Panc1 (cell line): Measurements from ENCODE around the gene DCAF6. TPM values are rescaled to one million over a fixed set of nuclear protein-coding genes. Genes with fewer than 3 reads are reported as not detected.

Experiments used
- ATAC-seq: fragments of 200-7000 bp; cut with Tn5 transposase; 2 replicates; pipeline ENCODE4 v1.9.1; 2020; ENCODE audit warnings: mild to moderate bottlenecking, moderate library complexity
- BruUV-seq: library from RNA; stranded (reverse); fragments of 400-500 nt; replicated peaks from 2 replicates; lab custom pipeline; 2021; lab: Mats Ljungman, UMichigan
- CTCF ChIA-PET: fragments of 300-600 bp; sonication (Branson Sonifier 250); formaldehyde crosslinking; loops from one replicate; lab custom pipeline; 2022; ENCODE audit warnings: antibody characterized with exemption; lab: Charles Lee
- POLR2A ChIA-PET: fragments of 300-600 bp; sonication (Branson Sonifier 250); formaldehyde crosslinking; loops from one replicate; lab custom pipeline; 2022; ENCODE audit warnings: antibody characterized with exemption; lab: Charles Lee
- DNase-seq: peaks from one replicate; pipeline ENCODE4 v3.0.0-alpha.2; 2010; ENCODE audit warnings: low read depth, low spot score
- H3K27ac ChIP-seq: 2 replicates; pipeline ENCODE4 v1.5.1; 2011; ENCODE audit warnings: mild to moderate bottlenecking, low read length, inconsistent platforms
- H3K27me3 ChIP-seq: fragments of 200-500 bp; sonication (Bioruptor generic); 2 replicates; pipeline ENCODE4 v1.6.0; 2014; ENCODE audit warnings: low read length, inconsistent platforms; ENCODE audit not compliant: control insufficient read depth, insufficient read depth
- H3K36me3 ChIP-seq: fragments of 200-500 bp; sonication (Bioruptor generic); 2 replicates; pipeline ENCODE4 v1.5.1; 2014; ENCODE audit warnings: inconsistent platforms, mild to moderate bottlenecking, low read length, moderate library complexity; ENCODE audit not compliant: control insufficient read depth, insufficient read depth
- H3K4me1 ChIP-seq: 2 replicates; pipeline ENCODE4 v1.5.1; 2011; ENCODE audit warnings: inconsistent platforms, mild to moderate bottlenecking, low read length, moderate library complexity; ENCODE audit not compliant: control insufficient read depth, insufficient read depth
- H3K4me3 ChIP-seq, 2 experiments: 2 replicates each; pipeline ENCODE4 v1.5.1; 2011 to 2012; ENCODE audit warnings: low read depth in 2 of 2, low read length in 2 of 2, mild to moderate bottlenecking in 2 of 2, inconsistent platforms in 1 of 2, moderate library complexity in 1 of 2
- H3K9me3 ChIP-seq: fragments of 200-500 bp; sonication (Bioruptor generic); 2 replicates; pipeline ENCODE4 v1.5.1; 2014; ENCODE audit warnings: low read depth, mild to moderate bottlenecking, inconsistent platforms, low read length, moderate library complexity; ENCODE audit not compliant: control insufficient read depth, insufficient read depth
- CTCF ChIP-seq: fragments of 450-650 bp; IDR thresholded peaks from 2 replicates; pipeline ENCODE4 v1.5.1; 2017; ENCODE audit warnings: mild to moderate bottlenecking
- POLR2AphosphoS5 ChIP-seq: IDR thresholded peaks from 2 replicates; pipeline ENCODE4 v1.6.1; 2012; ENCODE audit warnings: mild to moderate bottlenecking, low read depth, low read length, moderate library complexity
- REST ChIP-seq, 2 experiments: IDR thresholded peaks; 2 replicates each; pipeline ENCODE4 v1.6.1; 2011 to 2012; ENCODE audit warnings: low read depth in 2 of 2, control low read depth in 1 of 2, low read length in 1 of 2, mild to moderate bottlenecking in 1 of 2, moderate library complexity in 1 of 2; ENCODE audit not compliant: insufficient read depth in 1 of 2
- SIN3A ChIP-seq: IDR thresholded peaks from 2 replicates; pipeline ENCODE4 v1.6.1; 2012; ENCODE audit warnings: low read depth, mild to moderate bottlenecking, low read length, moderate library complexity, borderline replicate concordance; ENCODE audit not compliant: insufficient read depth
- TCF7L2 ChIP-seq: IDR thresholded peaks from 2 replicates; pipeline ENCODE4 v1.6.1; 2011; ENCODE audit warnings: mild to moderate bottlenecking, low read depth, low read length, inconsistent platforms
- in situ Hi-C: cut with HindIII; loops from 2 replicates; pipeline ENCODE4 v1.10.0; 2016; ENCODE audit warnings: low sequenced_read_pairs, low pct_unique_long_range_greater_than_20kb
- intact Hi-C: fragments of 100-400 bp; cut with micrococcal nuclease; formaldehyde crosslinking; loops from one replicate; pipeline ENCODE4 v1.10.0; 2022; ENCODE audit not compliant: unreplicated experiment
- total RNA-seq: library from RNA; stranded (reverse); gene quantifications from one replicate; pipeline ENCODE4 v1.2.1, GENCODE V29; 2021; ENCODE audit not compliant: unreplicated experiment

Gene DCAF6
- total RNA-seq, 1 experiment from 2014 or later, result 67.7 TPM

GRCh38 chr1:168099337-168099801, 162.9 kb downstream of the DCAF6 start:
- in situ Hi-C loops (no loop called here), intact Hi-C loops (no loop called here)
- no TSS peak for BruUV-seq
- peaks cover 1% of the 10 kb centered on the region; the same call in 1 of the 2 replicates for H3K27me3 ChIP-seq
- DNase-seq (no peak), ATAC-seq (no peak)
- H3K4me1 ChIP-seq, result no peaks in the 10 kb centered on the region
- H3K27ac ChIP-seq, result no peak overlapping the region
- H3K9me3 ChIP-seq, result no peaks in the 10 kb centered on the region
- CTCF ChIA-PET, result interaction anchor here (0.7 kb wide), 1 partner anchor 28 kb away, joined by 10 read pairs; no protein-coding TSS in a partner anchor
- no peak for TF ChIP-seq SIN3A
- TF ChIP-seq TCF7L2, result no peak
- TF ChIP-seq REST (IDR thresholded peaks at IDR 0.05; ENCODE audit: insufficient read depth in 1 of 2, low read depth in 2 of 2, low read length in 1 of 2), result no peak
- POLR2A ChIA-PET, result no interaction called here
- no peaks in the 10 kb centered on the region for H3K36me3 ChIP-seq
- no peak overlapping the region for H3K4me3 ChIP-seq

- intact Hi-C loops (no loop called here), in situ Hi-C loops (no loop called here)
- no peak for ATAC-seq
- no peak for DNase-seq
- no peak for TF ChIP-seq SIN3A
- no peak for TF ChIP-seq TCF7L2
- H3K9me3 ChIP-seq, result no peaks in the 10 kb centered on the region
- no peaks in the 10 kb centered on the region for H3K27me3 ChIP-seq
- POLR2A ChIA-PET, result no interaction called here
- H3K4me3 ChIP-seq, result no peak overlapping the region
- CTCF ChIA-PET, result interaction anchor here (0.6 kb wide), 1 partner anchor 72 kb away, joined by 7 read pairs; no protein-coding TSS in a partner anchor
- no TSS peak for BruUV-seq
- H3K27ac ChIP-seq, result no peak overlapping the region
- no peaks in the 10 kb centered on the region for H3K36me3 ChIP-seq
- no peaks in the 10 kb centered on the region for H3K4me1 ChIP-seq
Observed at GRCh38 chr1:168100315-168101002, 164.0 kb downstream of the DCAF6 start.

- ATAC-seq (no peak), DNase-seq (no peak)
- intact Hi-C loops, result no loop called here
- Histone ChIP-seq H3K9me3 (no peaks in the 10 kb centered on the region), H3K4me1 (no peaks in the 10 kb centered on the region), H3K36me3 (no peaks in the 10 kb centered on the region), H3K4me3 (no peak overlapping the region), H3K27ac (no peak overlapping the region), H3K27me3 (no peaks in the 10 kb centered on the region)
- in situ Hi-C loops, result no loop called here
- BruUV-seq, result no TSS peak
- TF ChIP-seq POLR2AphosphoS5, result no peak
- TF ChIP-seq SIN3A, result no peak
- no peak for TF ChIP-seq TCF7L2
- no peak for TF ChIP-seq CTCF
- no peak for TF ChIP-seq REST (IDR thresholded peaks at IDR 0.05; ENCODE audit: insufficient read depth in 1 of 2, low read depth in 2 of 2, low read length in 1 of 2)
- POLR2A ChIA-PET, result no interaction called here
- CTCF ChIA-PET, result interaction anchor here (0.7 kb wide), 1 partner anchor 96 kb away, joined by 6 read pairs; no protein-coding TSS in a partner anchor
Observed at GRCh38 chr1:168101336-168101735, 164.9 kb downstream of the DCAF6 start.
